H4 (cell line): ENCODE results near the gene ZNF823. TPM values are rescaled to one million over a fixed set of nuclear protein-coding genes. Genes with fewer than 3 reads are reported as not detected.

Source experiments
- DNase-seq: peaks from one replicate; pipeline ENCODE4 v3.0.0-alpha.2; 2015; ENCODE audit warnings: low spot score
- total RNA-seq: library from RNA; depleted of rRNA; stranded (reverse); fragments of >200 nt; shearing (Covaris generic); gene quantifications from 2 replicates; pipeline ENCODE4 v1.2.3, GENCODE V29; 2014

Gene ZNF823
- total RNA-seq, 1 experiment from 2014 or later = 7.3 TPM

DNA sequence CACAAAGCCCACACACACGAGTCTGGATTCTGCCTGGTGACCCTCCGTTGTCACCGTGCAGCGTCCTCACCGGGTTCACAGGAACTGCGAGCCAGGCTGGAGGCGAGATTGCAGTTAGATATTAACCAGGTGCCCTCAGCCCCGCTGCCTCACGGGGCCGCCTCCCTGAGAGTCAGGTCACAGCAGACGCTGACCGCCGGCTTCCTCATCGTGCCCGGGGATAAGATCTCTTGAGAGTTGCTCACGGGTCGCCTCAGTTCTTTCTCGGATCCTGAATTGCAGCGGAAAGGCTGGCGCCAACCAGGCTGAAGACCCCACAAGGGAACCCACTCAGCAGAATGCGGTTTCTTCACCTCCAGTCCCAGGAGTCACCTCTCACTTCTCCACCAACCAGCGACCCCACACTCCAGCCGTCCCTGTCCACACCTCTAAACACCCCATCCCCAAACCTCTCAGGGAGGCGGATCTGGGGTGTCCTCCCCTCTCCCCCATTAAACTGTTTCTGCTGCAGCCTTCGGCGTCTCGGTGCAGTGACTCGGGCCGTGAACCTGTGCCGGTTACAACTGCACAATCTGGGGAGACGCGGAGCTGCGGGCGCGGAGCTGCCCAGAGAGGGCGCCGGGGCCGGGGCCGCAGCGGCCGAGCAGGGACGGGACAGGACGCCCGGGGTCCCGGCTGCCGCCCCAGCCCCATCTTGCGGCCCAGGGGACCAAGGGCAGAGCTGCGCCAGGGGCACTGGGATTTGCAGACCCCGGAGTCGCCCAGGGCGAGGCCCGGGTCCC is 591 bp downstream of the ZNF823 start:
- no peak for DNase-seq

DNA sequence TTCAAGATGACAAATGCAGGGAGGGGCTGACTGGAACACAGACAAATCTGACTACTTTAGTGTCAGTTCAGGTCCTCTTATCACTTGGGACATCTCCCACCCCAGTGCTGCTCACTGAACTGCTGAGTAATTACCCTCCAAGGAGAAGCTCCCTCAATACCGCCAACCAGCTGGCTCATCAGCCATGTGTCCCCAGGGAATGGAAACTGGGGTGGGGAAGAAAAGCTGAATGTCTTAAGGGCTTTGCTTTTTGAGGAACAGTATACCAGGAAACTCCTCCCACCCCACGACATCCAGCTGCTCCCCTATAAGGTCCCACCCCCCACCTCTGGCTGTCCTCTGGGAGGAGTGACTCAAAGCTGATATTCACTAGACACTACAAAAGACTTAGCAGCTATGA is 2.0 kb downstream of the ZNF823 start:
- DNase-seq = peak; percentile 28

DNA sequence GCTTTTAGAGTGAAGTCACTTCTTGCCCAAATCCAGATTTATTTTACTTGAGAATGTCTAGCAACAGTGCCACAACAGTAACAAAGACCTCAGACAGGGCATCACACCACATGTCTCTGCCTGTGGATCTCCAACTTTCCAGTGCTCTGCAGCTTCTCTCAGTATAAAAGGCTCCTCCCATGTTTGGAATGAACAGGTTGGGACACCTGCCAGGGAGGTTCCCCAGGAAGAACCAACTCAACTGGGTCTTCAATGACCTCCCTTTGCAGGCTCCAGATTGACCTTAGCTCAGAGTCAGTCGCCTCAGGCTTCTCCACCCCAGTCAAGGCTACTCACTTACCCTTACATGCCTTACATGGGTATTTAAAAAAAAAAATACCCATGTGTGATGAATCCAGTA is 3.4 kb downstream of the ZNF823 start:
- DNase-seq = no peak

DNA sequence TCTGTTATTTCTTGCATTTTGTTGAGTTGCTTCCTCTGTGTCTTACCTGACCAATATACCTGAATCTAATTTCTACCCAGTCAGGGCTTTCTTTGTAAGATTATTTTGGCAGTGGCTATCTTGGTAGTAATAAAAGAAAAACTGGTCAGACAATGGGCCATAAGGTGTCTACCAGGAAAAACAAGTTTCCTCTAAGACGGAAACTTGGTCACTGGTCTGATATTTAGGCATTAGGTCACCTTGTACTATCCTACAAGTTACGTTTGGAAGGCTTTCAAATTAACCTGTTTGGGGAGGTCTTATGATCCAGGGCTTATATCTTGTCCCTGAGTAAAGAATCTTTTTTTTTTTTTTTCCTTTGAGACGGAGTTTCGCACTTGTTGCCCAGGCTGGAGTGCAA is 9.2 kb downstream of the ZNF823 start:
- DNase-seq = no peak

DNA sequence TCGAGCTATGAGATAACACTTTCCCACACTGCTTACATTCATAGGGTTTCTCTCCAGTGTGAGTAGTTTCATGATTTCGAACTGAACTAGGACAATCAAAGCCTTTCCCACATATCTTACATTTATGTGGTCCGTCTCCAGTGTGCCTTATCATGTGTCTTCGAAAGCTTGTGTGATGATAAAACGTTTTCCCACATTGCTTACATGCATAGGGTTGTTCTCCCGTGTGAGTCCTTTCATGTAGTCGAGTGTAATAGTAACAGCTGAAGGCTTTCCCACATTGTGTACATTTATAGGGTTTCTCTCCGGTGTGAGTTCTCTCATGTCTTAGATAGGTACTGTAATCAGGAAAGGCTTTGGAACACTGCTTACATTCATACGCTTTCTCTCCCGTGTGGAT is 16.3 kb downstream of the ZNF823 start:
- DNase-seq = no peak

GRCh38 chr19:11721681-11722080 is 17.1 kb downstream of the ZNF823 start:
- DNase-seq = no peak

DNA sequence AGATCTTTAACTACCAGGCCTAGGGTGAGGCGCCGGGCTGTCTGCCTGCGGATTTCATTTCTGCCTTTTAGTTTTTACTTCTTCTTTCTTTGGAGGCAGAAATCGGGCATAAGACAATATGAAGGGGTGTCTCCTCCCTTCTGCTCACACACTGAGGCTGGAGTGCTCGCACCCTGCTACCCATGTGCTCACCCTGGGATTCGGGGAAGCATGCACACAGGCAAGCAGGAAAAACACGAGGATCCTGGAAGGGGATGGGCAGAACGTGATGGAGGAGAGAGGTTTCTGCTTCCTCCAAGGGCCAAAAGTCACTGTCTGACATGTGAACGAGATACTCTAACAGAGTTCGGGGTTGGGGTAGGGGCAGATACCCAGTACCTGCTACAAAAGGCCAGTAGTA is 28.4 kb downstream of the ZNF823 start:
- DNase-seq = no peak

- no peak for DNase-seq
Observed at GRCh38 chr19:11708457-11708856, 30.3 kb downstream of the ZNF823 start.

- DNase-seq = no peak
Observed at GRCh38 chr19:11705474-11705873, 33.3 kb downstream of the ZNF823 start.

GRCh38 chr19:11704626-11705025 is 34.1 kb downstream of the ZNF823 start:
- no peak for DNase-seq

DNA sequence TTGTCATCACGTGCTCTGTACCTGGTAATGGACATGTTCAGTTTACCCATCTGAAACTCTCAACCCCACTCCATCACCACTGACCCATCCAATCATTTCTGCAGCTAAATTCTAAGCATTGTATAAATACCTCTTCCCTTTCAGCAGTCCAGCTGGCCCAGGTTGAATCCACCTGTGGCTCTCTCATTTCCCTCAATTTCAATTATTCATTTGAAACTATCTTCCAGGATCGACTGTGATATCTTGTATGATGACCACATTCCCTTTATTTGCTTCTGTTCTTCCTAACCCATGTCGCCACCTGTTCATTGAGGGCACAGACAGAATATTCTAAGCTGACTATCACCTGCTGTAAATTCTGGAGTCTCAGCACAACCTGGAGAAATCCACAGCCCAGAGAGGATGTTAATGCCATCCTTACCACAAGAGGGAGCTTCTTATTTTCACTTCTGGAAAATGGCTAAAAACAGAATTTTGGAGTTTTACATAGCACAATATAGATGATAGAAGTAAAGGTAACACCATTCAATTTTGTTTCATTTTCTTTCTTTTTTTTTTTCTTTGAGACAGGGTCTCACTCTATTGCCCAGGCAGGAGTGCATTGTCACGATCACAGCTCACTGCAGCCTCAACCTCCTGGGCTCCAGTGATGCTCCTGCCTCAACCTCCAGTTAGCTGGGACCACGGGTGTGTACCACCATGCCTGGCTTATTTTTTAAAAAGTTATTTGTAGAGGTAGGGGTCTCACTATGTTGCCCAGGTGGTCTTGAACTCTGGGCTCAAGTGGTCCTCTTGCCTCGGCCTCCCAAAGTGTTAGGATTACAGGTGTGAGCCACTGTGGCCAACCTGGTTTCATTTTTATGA is 38.6 kb downstream of the ZNF823 start:
- peak; percentile 16 for DNase-seq

- no peak for DNase-seq
Observed at GRCh38 chr19:11698231-11698630, 40.5 kb downstream of the ZNF823 start.

- DNase-seq = no peak
Observed at GRCh38 chr19:11697284-11697855, 41.4 kb downstream of the ZNF823 start.

DNA sequence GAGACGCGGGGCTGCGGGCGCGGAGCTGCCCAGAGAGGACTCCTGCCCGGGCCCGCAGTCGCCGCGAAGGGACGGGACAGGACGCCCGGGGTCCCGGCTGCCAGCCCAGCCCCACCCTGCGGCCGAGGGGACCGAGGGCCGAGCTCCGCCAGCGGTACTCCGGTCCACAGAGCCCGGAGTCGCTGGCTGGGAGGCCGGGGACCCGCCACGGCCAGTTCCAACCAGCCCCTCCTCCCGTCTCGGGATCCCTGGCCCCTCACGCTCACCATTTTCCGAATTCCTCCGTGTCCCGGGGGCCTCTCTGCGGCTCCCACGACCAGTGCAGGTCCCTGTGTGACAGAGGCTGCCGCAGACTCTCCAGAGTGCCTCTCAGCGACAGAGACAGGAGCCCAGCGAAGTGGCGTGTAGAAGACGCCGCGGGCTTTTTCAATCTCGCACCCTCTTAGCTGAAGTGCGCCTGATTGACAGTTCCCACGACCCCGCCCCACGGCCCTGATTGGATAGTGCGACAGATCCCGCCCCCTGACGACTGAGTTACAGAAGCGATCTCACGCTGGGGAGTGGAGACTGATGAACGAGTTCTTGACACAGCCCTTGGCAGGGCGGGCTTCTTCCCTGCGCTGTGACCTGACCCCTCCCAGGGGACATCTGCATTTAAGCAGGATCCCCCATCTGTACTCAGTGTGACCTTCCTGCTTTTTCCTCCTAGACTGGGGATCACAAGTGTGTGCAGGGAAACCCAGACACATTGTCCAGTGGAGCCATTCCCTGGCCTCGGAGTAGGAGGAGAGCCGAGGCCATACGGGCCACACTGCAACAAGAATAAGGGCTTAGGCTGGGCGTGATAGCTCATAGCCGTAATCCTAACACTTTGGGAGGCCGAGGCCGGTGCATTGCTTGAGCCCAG is 44.0 kb downstream of the ZNF823 start:
- peak; percentile 79 for DNase-seq

DNA sequence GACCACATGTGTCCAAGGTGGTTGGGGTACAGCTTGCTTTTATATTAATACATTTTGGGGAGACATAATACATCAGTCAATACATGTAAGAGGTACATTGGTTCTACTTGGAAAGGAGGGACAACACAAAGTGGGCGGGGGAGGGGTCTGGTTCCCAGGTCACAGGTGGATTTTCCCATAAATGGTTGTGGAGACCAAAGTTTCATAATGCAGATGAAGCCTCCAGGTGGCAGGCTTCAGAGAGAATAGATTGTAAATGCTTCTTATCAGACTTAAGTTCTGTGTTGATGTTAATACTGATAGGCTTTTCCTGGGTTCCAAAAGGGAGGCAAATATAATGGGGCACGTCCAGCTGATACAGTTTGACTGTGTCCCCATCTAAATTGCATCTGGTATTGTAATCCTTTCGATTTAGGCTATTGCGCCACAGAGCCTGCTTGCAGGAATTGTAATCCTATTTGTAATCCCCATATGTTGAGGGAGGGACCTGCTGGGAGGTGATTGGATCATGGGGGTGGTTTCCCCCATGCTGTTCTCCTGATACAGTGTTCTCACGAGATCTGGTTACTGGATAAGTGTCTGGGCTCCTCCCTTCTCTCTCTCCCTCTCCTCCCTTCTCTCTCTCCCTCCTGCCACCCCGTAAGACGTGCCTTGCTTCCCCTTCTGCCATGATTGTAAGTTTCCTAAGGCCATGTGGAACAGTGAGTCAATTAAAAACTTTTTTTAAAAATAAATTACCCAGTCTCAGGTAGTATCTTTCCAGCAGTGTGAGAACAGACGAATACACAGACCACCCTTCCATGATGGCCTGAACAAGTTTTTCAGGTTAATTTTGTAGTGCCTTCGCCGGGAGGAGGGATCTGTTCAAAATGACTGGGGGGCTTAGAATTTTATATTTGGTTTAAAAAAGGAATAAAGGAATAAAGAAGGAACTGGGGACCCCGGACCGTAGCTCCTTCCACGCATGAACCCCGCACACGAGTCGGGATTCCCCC is 44.9 kb downstream of the ZNF823 start:
- DNase-seq = peak; percentile 50

GRCh38 chr19:11692127-11692790 is 46.5 kb downstream of the ZNF823 start:
- DNase-seq = no peak

DNA sequence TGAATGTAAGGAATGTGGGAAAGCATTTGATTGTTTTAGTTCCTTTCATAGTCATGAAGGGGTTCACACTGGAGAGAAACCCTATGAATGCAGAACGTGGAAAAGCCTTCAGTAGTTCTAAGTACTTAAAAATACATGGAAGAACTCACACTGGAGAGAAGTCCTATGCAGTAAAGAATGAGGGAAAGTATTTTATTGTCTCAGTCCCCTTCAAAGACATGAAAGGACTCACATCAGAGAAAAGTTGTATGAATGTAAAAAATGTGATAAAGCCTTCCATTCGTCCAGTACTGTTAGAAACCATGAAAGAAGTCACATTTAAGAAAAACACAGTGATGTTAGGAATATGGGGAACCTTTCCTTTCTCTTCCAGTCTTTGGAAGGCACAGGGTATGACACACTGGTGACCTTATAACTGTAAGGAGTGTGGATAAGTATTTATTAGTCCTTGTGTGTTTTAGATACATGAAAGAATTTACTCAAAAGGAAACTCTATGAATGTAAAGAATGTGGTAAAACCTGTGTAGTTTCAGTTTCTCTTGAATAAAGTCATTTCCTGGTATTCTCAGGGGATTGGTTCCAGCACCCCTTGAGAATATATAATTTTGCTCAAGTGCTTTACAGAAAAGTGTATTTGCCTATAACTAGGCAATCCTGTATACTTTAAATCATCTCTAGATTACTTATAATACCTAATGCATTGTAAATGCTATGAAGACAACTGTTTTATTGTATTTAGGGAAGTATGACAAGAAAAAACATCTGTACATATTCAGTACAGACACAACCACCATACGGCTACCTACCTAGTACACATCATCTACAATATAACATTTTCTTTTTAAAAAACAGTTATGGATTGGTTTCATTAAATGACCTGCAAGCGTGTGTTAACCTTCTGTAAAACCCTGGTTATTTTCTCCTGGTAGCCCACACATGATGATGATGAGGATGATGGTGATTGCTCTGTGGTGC is 52.8 kb downstream of the ZNF823 start:
- no peak for DNase-seq

- DNase-seq = no peak
Observed at GRCh38 chr19:11684987-11685675, 53.6 kb downstream of the ZNF823 start.
